GM06990 (cell line): Measurements from ENCODE around the gene KCTD6.

Source experiments
- DNase-seq: peaks from one replicate; pipeline ENCODE4 v3.0.0-alpha.2; 2011; ENCODE audit not compliant: insufficient read length; ENCODE audit errors: extremely low read depth
- H3K27me3 ChIP-seq: replicated peaks from 2 replicates; pipeline ENCODE4 v1.6.0; 2011; ENCODE audit warnings: low read length; ENCODE audit not compliant: control insufficient read depth, insufficient read depth
- H3K36me3 ChIP-seq: 2 replicates; pipeline ENCODE4 v1.5.1; 2011; ENCODE audit warnings: low read length; ENCODE audit not compliant: control insufficient read depth, insufficient read depth
- H3K4me3 ChIP-seq: replicated peaks from 2 replicates; pipeline ENCODE4 v1.5.1; 2011; ENCODE audit warnings: low read depth, mild to moderate bottlenecking, control low read depth, low read length
- CTCF ChIP-seq: IDR thresholded peaks from 2 replicates; pipeline ENCODE4 v1.5.1; 2011; ENCODE audit warnings: low read length, control low read depth, mild to moderate bottlenecking, inconsistent platforms; ENCODE audit not compliant: insufficient read depth, poor library complexity, severe bottlenecking

KCTD6 gene

GRCh38 chr3:58539626-58540025 lies 47.7 kb downstream of the KCTD6 start:
- no peak for TF ChIP-seq CTCF
- no peaks in the 10 kb centered on the region; the same call in 1 of the 2 replicates for H3K27me3 ChIP-seq
- H3K36me3 ChIP-seq, result no peaks in the 10 kb centered on the region
- no peak overlapping the region for H3K4me3 ChIP-seq
- no peak for DNase-seq

GRCh38 chr3:58540176-58540858 lies 48.4 kb downstream of the KCTD6 start:
- no peak for DNase-seq
- TF ChIP-seq CTCF, result no peak
- no peaks in the 10 kb centered on the region for H3K36me3 ChIP-seq
- no peaks in the 10 kb centered on the region; the same call in 1 of the 2 replicates for H3K27me3 ChIP-seq
- no peak overlapping the region for H3K4me3 ChIP-seq

- DNase-seq, result no peak
- no peak for TF ChIP-seq CTCF
- Histone ChIP-seq H3K36me3 (no peaks in the 10 kb centered on the region), H3K27me3 (no peaks in the 10 kb centered on the region), H3K4me3 (no peak overlapping the region)
Measured at GRCh38 chr3:58544541-58544940, 52.6 kb downstream of the KCTD6 start.

GRCh38 chr3:58551636-58552180 lies 59.8 kb downstream of the KCTD6 start:
- Histone ChIP-seq H3K36me3 (no peaks in the 10 kb centered on the region), H3K27me3 (no peaks in the 10 kb centered on the region), H3K4me3 (no peak overlapping the region)
- TF ChIP-seq CTCF, result no peak
- no peak for DNase-seq
